Breast epithelium (tissue), 4 donors: ENCODE results near the gene SYT1. TPM values are rescaled to one million over a fixed set of nuclear protein-coding genes. Genes with fewer than 3 reads are reported as not detected.

Source experiments
- DNase-seq, 2 donors: peaks; one replicate each; pipeline ENCODE4 v3.0.0-alpha.2; 2019; ENCODE audit warnings: low spot score in 2 of 2
- H3K27ac ChIP-seq, 2 donors: fragments of 200-600 bp; sonication (generic) in 1 of 2; one replicate each; pipeline ENCODE4 v1.5.1; 2016 to 2019; ENCODE audit warnings: mild to moderate bottlenecking in 1 of 2
- H3K27me3 ChIP-seq, 2 donors: fragments of 200-600 bp; sonication (generic) in 1 of 2; one replicate each; pipeline versions ENCODE4 v1.5.1 to v1.6.0; 2017 to 2019; ENCODE audit warnings: control low read depth in 1 of 2, mild to moderate bottlenecking in 1 of 2
- H3K36me3 ChIP-seq: fragments of 200-600 bp; one replicate; pipeline ENCODE4 v1.5.1; 2019
- H3K4me1 ChIP-seq, 2 donors: fragments of 200-600 bp; sonication (generic); one replicate each; pipeline ENCODE4 v1.5.1; 2016 to 2019; ENCODE audit warnings: control low read depth in 1 of 2
- H3K4me3 ChIP-seq, 3 donors: fragments of 200-600 bp; sonication (generic); 1 replicate in 2 of 3; 2 replicates in 1 of 3; pipeline ENCODE4 v1.5.1; 2016 to 2019; ENCODE audit warnings: mild to moderate bottlenecking in 3 of 3, moderate library complexity in 2 of 3
- H3K9me3 ChIP-seq, 2 donors: fragments of 200-600 bp; sonication (generic) in 1 of 2; one replicate each; pipeline ENCODE4 v1.5.1; 2016 to 2019; ENCODE audit warnings: control low read depth in 1 of 2
- CTCF ChIP-seq, 3 donors: fragments of 450-650 bp; IDR thresholded peaks; one replicate each; pipeline ENCODE4 v1.5.1; 2016 to 2017; ENCODE audit warnings: antibody characterized with exemption in 3 of 3, mild to moderate bottlenecking in 3 of 3, moderate library complexity in 3 of 3
- POLR2A ChIP-seq: fragments of 450-650 bp; IDR thresholded peaks from one replicate; pipeline ENCODE4 v1.6.1; 2016; ENCODE audit warnings: antibody characterized with exemption, mild to moderate bottlenecking, moderate library complexity
- POLR2AphosphoS5 ChIP-seq, 3 donors: sonication (generic); formaldehyde crosslinking; IDR thresholded peaks; one replicate each; pipeline ENCODE4 v1.6.1; 2017; ENCODE audit warnings: antibody characterized with exemption in 3 of 3
- intact Hi-C: fragments of 100-400 bp; cut with DNase I; formaldehyde crosslinking; loops from one replicate; pipeline ENCODE4 v1.15.1; 2023; ENCODE audit warnings: low total_unique reads
- total RNA-seq, 3 donors: library from RNA; depleted of rRNA; stranded (reverse); fragments of >200 nt; gene quantifications; one replicate each; pipeline ENCODE4 v1.1.0, GENCODE V29; 2016

The SYT1 gene
- total RNA-seq, 3 donors from 2014 or later: 1.1 to 2.3 (median 1.6) TPM

DNA sequence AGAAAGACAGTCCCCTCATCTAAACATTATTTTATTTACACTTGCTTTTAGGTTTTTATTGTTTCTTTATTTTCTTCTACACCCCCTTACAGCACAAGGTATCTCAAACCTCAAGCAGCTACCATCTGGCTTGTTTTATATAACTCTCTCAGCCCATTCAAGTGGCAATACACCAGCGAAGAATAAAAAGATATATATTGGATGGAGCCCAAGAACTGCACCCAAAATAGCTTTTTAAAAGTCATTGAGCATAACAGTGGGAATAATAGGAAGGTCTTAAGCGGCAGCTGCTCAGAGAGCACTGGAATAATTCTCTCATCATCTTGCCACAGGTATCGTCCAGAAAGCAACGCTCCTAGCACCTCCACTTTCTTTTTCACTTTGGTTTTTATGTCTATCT, 322.5 kb downstream of the SYT1 start:
- no peak for DNase-seq
- TF ChIP-seq POLR2AphosphoS5 (IDR thresholded peaks at IDR 0.05) (no peak), POLR2A (no peak), CTCF (IDR thresholded peaks at IDR 0.05) (no peak)
- H3K9me3 ChIP-seq: no peaks in the 10 kb centered on the region
- intact Hi-C loops: no loop called here
- no peaks in the 10 kb centered on the region for H3K27me3 ChIP-seq
- no peaks in the 10 kb centered on the region for H3K4me1 ChIP-seq
- no peak overlapping the region for H3K27ac ChIP-seq
- H3K36me3 ChIP-seq: no peaks in the 10 kb centered on the region
- H3K4me3 ChIP-seq: no peak overlapping the region

- Histone ChIP-seq H3K4me3 (no peak overlapping the region), H3K36me3 (no peaks in the 10 kb centered on the region), H3K27ac (no peak overlapping the region), H3K9me3 (no peaks in the 10 kb centered on the region), H3K4me1 (no peaks in the 10 kb centered on the region), H3K27me3 (no peaks in the 10 kb centered on the region)
- TF ChIP-seq POLR2A (no peak), CTCF (IDR thresholded peaks at IDR 0.05) (no peak), POLR2AphosphoS5 (IDR thresholded peaks at IDR 0.05) (no peak)
- no peak for DNase-seq
- intact Hi-C loops: no loop called here
Observed at GRCh38 chr12:79191391-79191790, 326.8 kb downstream of the SYT1 start.

GRCh38 chr12:79194595-79194994, 330.0 kb downstream of the SYT1 start:
- intact Hi-C loops: no loop called here
- H3K4me1 ChIP-seq: no peaks in the 10 kb centered on the region
- no peak overlapping the region for H3K4me3 ChIP-seq
- DNase-seq: no peak
- H3K27me3 ChIP-seq: no peaks in the 10 kb centered on the region
- no peaks in the 10 kb centered on the region for H3K36me3 ChIP-seq
- no peaks in the 10 kb centered on the region for H3K9me3 ChIP-seq
- H3K27ac ChIP-seq: no peak overlapping the region
- TF ChIP-seq POLR2A: no peak
- no peak for TF ChIP-seq CTCF (IDR thresholded peaks at IDR 0.05)
- TF ChIP-seq POLR2AphosphoS5 (IDR thresholded peaks at IDR 0.05): no peak

DNA sequence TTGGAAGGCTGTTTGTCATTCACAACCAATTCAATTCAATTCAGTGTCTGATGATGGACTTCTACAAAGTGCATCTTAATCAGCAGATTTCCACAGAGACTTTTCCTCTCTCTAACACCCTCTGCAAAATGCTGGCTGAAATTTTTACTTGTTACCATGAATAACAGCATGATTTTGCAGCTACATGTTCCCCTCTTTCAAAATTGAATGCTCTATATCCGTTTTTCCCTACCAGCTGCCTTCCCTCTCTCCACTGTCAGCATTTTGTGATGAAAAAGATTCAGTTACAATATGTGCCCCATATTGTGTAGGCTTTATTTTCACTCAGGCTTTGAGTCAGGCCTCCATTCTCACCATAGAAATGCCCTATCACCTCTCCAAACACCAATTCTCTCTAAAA, 334.6 kb downstream of the SYT1 start:
- DNase-seq: no peak
- no peaks in the 10 kb centered on the region for H3K36me3 ChIP-seq
- H3K27ac ChIP-seq: no peak overlapping the region
- no peaks in the 10 kb centered on the region for H3K4me1 ChIP-seq
- intact Hi-C loops: no loop called here
- no peaks in the 10 kb centered on the region for H3K27me3 ChIP-seq
- no peak overlapping the region for H3K4me3 ChIP-seq
- TF ChIP-seq CTCF (IDR thresholded peaks at IDR 0.05): no peak
- TF ChIP-seq POLR2A: no peak
- TF ChIP-seq POLR2AphosphoS5 (IDR thresholded peaks at IDR 0.05): no peak
- no peaks in the 10 kb centered on the region for H3K9me3 ChIP-seq

DNA sequence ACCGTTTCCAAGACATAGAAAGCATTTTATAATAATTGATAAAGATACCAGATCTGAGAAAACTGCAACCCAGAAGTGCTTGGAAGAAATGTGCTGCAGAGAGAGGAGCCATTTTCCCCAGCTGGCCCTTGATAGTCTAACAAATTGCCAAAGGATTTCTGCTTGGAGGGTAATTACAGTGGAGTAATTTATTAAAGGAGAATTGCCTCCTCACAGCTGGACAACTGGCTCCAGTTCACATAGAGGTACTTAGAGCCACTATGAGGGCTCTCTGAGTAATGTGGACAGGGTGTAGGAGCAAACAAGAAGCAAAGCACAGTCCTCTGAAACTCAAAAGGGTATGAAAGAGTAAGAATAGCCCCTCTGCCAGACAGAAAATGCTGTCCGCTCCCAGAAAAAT, 335.6 kb downstream of the SYT1 start:
- H3K4me3 ChIP-seq: no peak overlapping the region
- H3K27me3 ChIP-seq: no peaks in the 10 kb centered on the region
- TF ChIP-seq POLR2AphosphoS5 (IDR thresholded peaks at IDR 0.05) (no peak), CTCF (IDR thresholded peaks at IDR 0.05) (no peak), POLR2A (no peak)
- H3K9me3 ChIP-seq: no peaks in the 10 kb centered on the region
- H3K4me1 ChIP-seq: no peaks in the 10 kb centered on the region
- no peak overlapping the region for H3K27ac ChIP-seq
- intact Hi-C loops: no loop called here
- no peaks in the 10 kb centered on the region for H3K36me3 ChIP-seq
- DNase-seq: no peak
